ENCODE data around the gene COL20A1.

DNA sequence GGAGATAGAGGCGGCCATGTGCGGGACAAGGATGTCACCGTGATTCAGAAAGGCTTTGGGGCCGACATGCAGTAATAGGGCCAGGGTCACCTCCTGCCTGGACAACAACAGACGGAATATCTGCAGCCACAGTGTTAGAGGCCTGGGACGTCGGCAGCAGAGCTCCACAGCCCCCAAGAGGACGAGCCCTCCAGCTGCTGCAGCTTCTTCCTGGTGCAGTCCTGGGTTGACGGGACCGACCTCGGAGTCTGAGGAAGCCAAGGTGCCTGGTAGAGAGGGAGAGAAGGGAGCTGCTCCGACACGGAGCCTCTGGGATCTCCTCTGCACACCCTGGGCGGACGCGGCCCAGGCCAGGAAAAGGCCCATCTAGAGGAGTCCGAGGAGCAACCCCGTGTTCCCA, 91.3 kb downstream of the COL20A1 start:
- TF ChIP-seq POLR2A (IDR thresholded peaks at IDR 0.05) (no peak), CTCF (IDR thresholded peaks at IDR 0.05) (no peak)
